Endothelial cell of umbilical vein (primary cell): Measurements from ENCODE around the gene TMEM158. TPM values are rescaled to one million over a fixed set of nuclear protein-coding genes. Genes with fewer than 3 reads are reported as not detected.

Experiments used
- BruUV-seq: library from RNA; stranded (reverse); fragments of 400-500 nt; replicated peaks from 2 replicates; lab custom pipeline; 2021; lab: Mats Ljungman, UMichigan
- CTCF ChIA-PET: fragments of 300-600, 350-600 bp; sonication (Branson Sonifier 250); formaldehyde crosslinking; loops from one replicate; lab custom pipeline; 2021; ENCODE audit warnings: antibody characterized with exemption, inconsistent platforms; lab: Charles Lee
- POLR2A ChIA-PET: fragments of 300-600, 350-600 bp; sonication (Branson Sonifier 250); formaldehyde crosslinking; loops from one replicate; lab custom pipeline; 2021; ENCODE audit warnings: antibody characterized with exemption, inconsistent platforms; lab: Charles Lee
- DNase-seq: peaks from one replicate; pipeline ENCODE4 v3.0.0-alpha.2; 2011; ENCODE audit warnings: low read depth, low spot score
- FAIRE-seq: peaks from 2 replicates; lab custom pipeline; 2011; peaks lifted over from hg19 to GRCh38; lab: Jason Lieb, UNC
- H2AFZ ChIP-seq: 2 replicates; pipeline ENCODE4 v1.6.0; 2012; ENCODE audit warnings: low read depth, low read length, control low read depth, inconsistent platforms
- H3K27ac ChIP-seq: 2 replicates; pipeline ENCODE4 v1.5.1; 2011; ENCODE audit warnings: low read depth, mild to moderate bottlenecking, control low read depth, low read length, moderate library complexity; ENCODE audit not compliant: insufficient read depth
- H3K27me3 ChIP-seq, 2 experiments: 2 replicates each; pipeline versions ENCODE4 v1.6.0 to v1.6.1; 2011; ENCODE audit warnings: low read length in 2 of 2, mixed read lengths in 1 of 2; ENCODE audit not compliant: control insufficient read depth in 2 of 2, insufficient read depth in 2 of 2
- H3K36me3 ChIP-seq, 2 experiments: 2 replicates in 1 of 2; 3 replicates in 1 of 2; pipeline ENCODE4 v1.5.1; 2011; ENCODE audit warnings: low read length in 2 of 2, mild to moderate bottlenecking in 1 of 2, moderate library complexity in 1 of 2; ENCODE audit not compliant: control insufficient read depth in 2 of 2, insufficient read depth in 2 of 2; ENCODE audit errors: extremely low read depth in 1 of 2
- H3K4me1 ChIP-seq: 3 replicates; pipeline ENCODE4 v1.5.1; 2011; ENCODE audit warnings: mild to moderate bottlenecking, low read length; ENCODE audit not compliant: control insufficient read depth, insufficient read depth; ENCODE audit errors: extremely low read depth
- H3K4me2 ChIP-seq: 2 replicates; pipeline ENCODE4 v1.6.1; 2011; ENCODE audit warnings: low read length, control low read depth, mixed read lengths; ENCODE audit not compliant: insufficient read depth
- H3K4me3 ChIP-seq, 3 experiments: fragments of 200-600 bp in 1 of 3; sonication (generic), shearing (Covaris generic) in 1 of 3; replicated peaks in 1 of 3; 2 replicates each; pipeline ENCODE4 v1.5.1; 2011 to 2016; ENCODE audit warnings: control low read depth in 3 of 3, low read length in 3 of 3, mild to moderate bottlenecking in 2 of 3, inconsistent platforms in 1 of 3, low read depth in 1 of 3, moderate library complexity in 1 of 3; ENCODE audit not compliant: insufficient read depth in 1 of 3
- H3K79me2 ChIP-seq: 2 replicates; pipeline ENCODE4 v1.6.0; 2012; ENCODE audit warnings: low read length, inconsistent platforms; ENCODE audit not compliant: control insufficient read depth, insufficient read depth
- H3K9ac ChIP-seq: replicated peaks from 2 replicates; pipeline ENCODE3; 2011; ENCODE audit warnings: low read length, control low read depth; ENCODE audit not compliant: insufficient read depth; ENCODE audit errors: extremely low read depth
- H3K9me1 ChIP-seq: replicated peaks from 3 replicates; pipeline ENCODE4 v1.6.0; 2011; ENCODE audit warnings: mild to moderate bottlenecking, low read length; ENCODE audit not compliant: control insufficient read depth, insufficient read depth; ENCODE audit errors: extremely low read depth
- H3K9me3 ChIP-seq: replicated peaks from 2 replicates; pipeline ENCODE4 v1.5.1; 2012; ENCODE audit warnings: low read length, inconsistent platforms; ENCODE audit not compliant: control insufficient read depth, insufficient read depth
- H4K20me1 ChIP-seq: replicated peaks from 2 replicates; pipeline ENCODE3; 2011; ENCODE audit warnings: mild to moderate bottlenecking, low read length; ENCODE audit not compliant: control insufficient read depth, insufficient read depth; ENCODE audit errors: extremely low read depth
- CTCF ChIP-seq, 2 donors: IDR thresholded peaks; 1 replicate in 1 of 2; 2 replicates in 1 of 2; pipeline ENCODE4 v1.5.1; 2011; ENCODE audit warnings: low read length in 2 of 2, mild to moderate bottlenecking in 2 of 2, moderate library complexity in 2 of 2, control low read depth in 1 of 2, inconsistent platforms in 1 of 2, low read depth in 1 of 2; ENCODE audit not compliant: insufficient read depth in 1 of 2; ENCODE audit errors: extremely low read depth in 1 of 2
- EZH2 ChIP-seq: IDR thresholded peaks from 2 replicates; pipeline ENCODE4 v1.6.1; 2012; ENCODE audit warnings: borderline replicate concordance, low read depth, mild to moderate bottlenecking, moderate library complexity, low read length, inconsistent platforms; ENCODE audit not compliant: severe bottlenecking
- FOS ChIP-seq: IDR thresholded peaks from 2 replicates; pipeline ENCODE4 v1.6.1; 2011; ENCODE audit warnings: mild to moderate bottlenecking, low read length, moderate library complexity, borderline replicate concordance; ENCODE audit not compliant: insufficient read depth
- GATA2 ChIP-seq: IDR thresholded peaks from 2 replicates; pipeline ENCODE4 v1.7.0; 2011; ENCODE audit warnings: low read depth, mild to moderate bottlenecking, moderate library complexity, mixed read lengths, low read length; ENCODE audit not compliant: insufficient read length, insufficient read depth
- JUN ChIP-seq: IDR thresholded peaks from 2 replicates; pipeline ENCODE4 v1.6.1; 2011; ENCODE audit warnings: borderline replicate concordance, low read depth; ENCODE audit not compliant: insufficient read length, insufficient read depth
- MAX ChIP-seq: IDR thresholded peaks from 2 replicates; pipeline ENCODE4 v1.6.1; 2011; ENCODE audit not compliant: insufficient read depth, insufficient read length
- MYC ChIP-seq: IDR thresholded peaks from one replicate; pipeline ENCODE4 v1.6.1; 2011; ENCODE audit warnings: mild to moderate bottlenecking, low read depth, low read length
- POLR2A ChIP-seq: IDR thresholded peaks from 2 replicates; pipeline ENCODE4 v1.6.1; 2012; ENCODE audit warnings: low read depth, mild to moderate bottlenecking, control low read depth, low read length
- POLR2AphosphoS5 ChIP-seq: IDR thresholded peaks from 2 replicates; pipeline ENCODE4 v1.6.1; 2012; ENCODE audit warnings: low read depth, mild to moderate bottlenecking, control low read depth, low read length, moderate library complexity; ENCODE audit not compliant: insufficient read depth
- dilution Hi-C: fragments of 300-500 bp; cut with MboI; formaldehyde crosslinking; loops from one replicate; pipeline ENCODE4 v1.15.0; 2019; ENCODE audit warnings: low sequenced_read_pairs; ENCODE audit not compliant: extremely low pct_ligation_motif_present
- intact Hi-C: fragments of 100-400 bp; cut with micrococcal nuclease; formaldehyde crosslinking; loops from one replicate; pipeline ENCODE4 v1.10.0; 2022
- polyA plus RNA-seq, 4 experiments: library from polyadenylated mRNA; depleted of rRNA in 3 of 4; stranded (reverse) in 3 of 4; unstranded in 1 of 4; fragments of >200 nt; gene quantifications; 2 replicates each; pipeline versions ENCODE4 v1.2.1 to v1.2.3, GENCODE V29; 2011 to 2012; ENCODE audit warnings: missing spikeins in 1 of 4
- total RNA-seq: library from RNA; stranded (reverse); gene quantifications from 2 replicates; pipeline ENCODE4 v1.2.3, GENCODE V29; 2021

Gene TMEM158
- total and polyA plus RNA-seq, 2 donors (not counting 3 experiments of a cell fraction or from before 2014, with no cell fraction given) = 0.15 to 0.42 TPM

- no peak for DNase-seq
- Histone ChIP-seq H3K9me3 (no peaks in the 10 kb centered on the region), H3K27me3 (peaks cover 18 to 25% of the 10 kb centered on the region in 2 experiments), H3K4me1 (no peaks in the 10 kb centered on the region), H3K27ac (no peak overlapping the region), H4K20me1 (no peaks in the 10 kb centered on the region), H3K9me1 (no peaks in the 10 kb centered on the region), H3K4me3 (no peak overlapping the region), H3K36me3 (no peaks in the 10 kb centered on the region), H3K4me2 (no peak overlapping the region), H3K9ac (no peak overlapping the region), H3K79me2 (no peaks in the 10 kb centered on the region), H2AFZ (no peak overlapping the region)
- CTCF ChIA-PET = no interaction called here
- dilution Hi-C loops (no loop called here), intact Hi-C loops (no loop called here)
- TF ChIP-seq MAX (no peak), POLR2AphosphoS5 (no peak), EZH2 (no peak), JUN (no peak), MYC (no peak), POLR2A (no peak), GATA2 (no peak), FOS (no peak), CTCF (IDR thresholded peaks at IDR 0.05; ENCODE audit: extremely low read depth in 1 of 2, insufficient read depth in 1 of 2, low read depth in 1 of 2, low read length in 2 of 2) (no peak)
- FAIRE-seq = no peak
- POLR2A ChIA-PET = no interaction called here
- BruUV-seq = no TSS peak
Observed at GRCh38 chr3:45234250-45234649, 8.2 kb upstream of the TMEM158 start.
